NCI-H2227 (cell line): ENCODE results near the gene BRD3.
A peak's percentile ranks its signal among the peaks of the same experiment; 100 is the strongest.
"Not testable (repeated sequence)": the region's sequence is repeated elsewhere in the genome, so short reads cannot be mapped to it uniquely, and the experiment has no call there.

Experiments
- DNase-seq: peaks from one replicate; lab custom pipeline; 2025; ENCODE audit not compliant: unreplicated experiment; lab: John Stamatoyannopoulos, UW

The BRD3 gene

GRCh38 chr9:133993635-133994253 is 74.1 kb downstream of the BRD3 start:
- DNase-seq: no peak

GRCh38 chr9:133992780-133993634 is 74.8 kb downstream of the BRD3 start:
- DNase-seq: peak; percentile 75

- DNase-seq: peak; percentile 54
Measured at GRCh38 chr9:133991964-133992779, 75.7 kb downstream of the BRD3 start, which contains the start of gene VAV2. VAV2 (minus strand) TSS chr9:133992324; CDS start chr9:133992278, 46 bp downstream.

GRCh38 chr9:133991214-133991921 is 76.5 kb downstream of the BRD3 start:
- DNase-seq: peak; percentile 26

- peak; percentile 16 for DNase-seq
Measured at GRCh38 chr9:133990366-133991213, 77.2 kb downstream of the BRD3 start.

GRCh38 chr9:133989625-133990365 is 78.0 kb downstream of the BRD3 start:
- no peak for DNase-seq

- not testable (repeated sequence) for DNase-seq
Measured at GRCh38 chr9:133988771-133989170, 79.1 kb downstream of the BRD3 start.

- no peak for DNase-seq
Measured at GRCh38 chr9:133987946-133988665, 79.7 kb downstream of the BRD3 start.

- DNase-seq: no peak
Measured at GRCh38 chr9:133987446-133987788, 80.4 kb downstream of the BRD3 start.

GRCh38 chr9:133986774-133987445 is 80.9 kb downstream of the BRD3 start:
- no peak for DNase-seq

GRCh38 chr9:133986061-133986460 is 81.8 kb downstream of the BRD3 start:
- DNase-seq: no peak

- no peak for DNase-seq
Measured at GRCh38 chr9:133982971-133983720, 84.7 kb downstream of the BRD3 start.

GRCh38 chr9:133981958-133982681 is 85.7 kb downstream of the BRD3 start:
- no peak for DNase-seq

GRCh38 chr9:133981589-133981957 is 86.3 kb downstream of the BRD3 start:
- DNase-seq: no peak

- no peak for DNase-seq
Measured at GRCh38 chr9:133980864-133981588, 86.8 kb downstream of the BRD3 start.
